Measurements from ENCODE around the gene STK11IP. TPM values are rescaled to one million over a fixed set of nuclear protein-coding genes. Genes with fewer than 3 reads are reported as not detected.

Gene STK11IP
- total RNA-seq, 2 donors from 2014 or later: 27.3 to 31.1 TPM

DNA sequence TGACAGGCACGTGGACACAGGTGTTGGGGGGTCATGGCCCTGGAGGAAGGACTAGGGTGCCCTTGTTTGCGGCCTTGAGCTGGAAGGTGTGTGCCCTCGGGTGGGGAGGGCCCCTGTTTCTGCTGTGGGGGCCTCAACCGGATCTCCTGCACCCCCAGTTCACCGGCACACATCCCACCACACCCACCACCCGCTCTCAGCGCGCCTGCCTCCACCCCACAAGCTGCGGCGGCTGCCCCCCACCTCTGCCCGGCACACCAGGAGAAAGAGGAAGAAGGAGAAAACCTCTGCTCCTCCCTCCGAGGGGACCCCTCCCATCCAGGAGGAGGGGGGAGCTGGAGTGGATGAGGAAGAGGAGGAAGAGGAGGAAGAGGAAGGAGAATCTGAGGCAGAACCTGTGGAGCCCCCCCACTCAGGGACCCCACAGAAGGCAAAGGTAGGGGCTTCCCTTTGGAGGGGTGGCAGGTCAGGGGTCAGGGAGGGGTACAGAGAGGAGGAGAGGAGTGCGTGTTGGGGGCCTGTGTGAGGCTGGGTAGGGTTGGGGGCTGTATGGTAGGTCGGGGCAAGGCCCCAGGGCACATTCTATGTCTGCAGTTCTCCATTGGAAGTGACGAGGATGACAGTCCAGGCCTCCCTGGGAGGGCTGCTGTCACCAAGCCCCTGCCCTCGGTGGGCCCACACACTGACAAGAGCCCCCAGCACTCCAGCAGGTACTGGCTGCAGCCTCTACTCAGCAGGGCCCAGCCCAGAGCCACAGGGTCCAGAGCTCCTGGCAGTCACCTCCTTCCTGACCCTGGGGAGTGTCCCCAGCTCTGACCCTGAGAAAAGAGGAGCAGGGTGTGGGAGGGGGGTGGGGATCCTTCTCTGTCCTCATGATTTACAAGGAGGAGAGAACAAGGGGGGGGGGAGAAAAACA lies 31.6 kb downstream of the STK11IP start:
- DNase-seq: no peak
- H3K27ac Mint-ChIP-seq: no peak overlapping the region
- H3K9me3 ChIP-seq (ENCODE audit: control insufficient read depth, low read length): no peaks in the 10 kb centered on the region
- no peak overlapping the region for H3K27ac ChIP-seq (ENCODE audit: low read depth, low read length)
- peaks cover 9% of the 10 kb centered on the region for H3K27me3 ChIP-seq (ENCODE audit: control insufficient read depth, insufficient read depth, low read length, poor library complexity, severe bottlenecking)
- H3K9ac ChIP-seq (ENCODE audit: extremely low read depth, low read length, poor library complexity, severe bottlenecking): no peak overlapping the region
- H3K4me1 ChIP-seq (ENCODE audit: control insufficient read depth, insufficient read depth, low read length): no peaks in the 10 kb centered on the region
- peaks cover 4% of the 10 kb centered on the region for H3K27me3 Mint-ChIP-seq (ENCODE audit: insufficient read depth)
- no peaks in the 10 kb centered on the region for H3K4me1 Mint-ChIP-seq
- no peaks in the 10 kb centered on the region for H3K9me3 Mint-ChIP-seq
- no peaks in the 10 kb centered on the region for H3K36me3 ChIP-seq (ENCODE audit: control insufficient read depth, insufficient read depth, low read length)
- WGBS, 2 experiments (ENCODE audit: insufficient coverage in 1 of 2, insufficient read length in 1 of 2): 87% methylated on average over 11 of the region's 16 CpGs; no CpG with 5 or more reads in 1 of the 2 experiments
- TF ChIP-seq, protein P1, sequence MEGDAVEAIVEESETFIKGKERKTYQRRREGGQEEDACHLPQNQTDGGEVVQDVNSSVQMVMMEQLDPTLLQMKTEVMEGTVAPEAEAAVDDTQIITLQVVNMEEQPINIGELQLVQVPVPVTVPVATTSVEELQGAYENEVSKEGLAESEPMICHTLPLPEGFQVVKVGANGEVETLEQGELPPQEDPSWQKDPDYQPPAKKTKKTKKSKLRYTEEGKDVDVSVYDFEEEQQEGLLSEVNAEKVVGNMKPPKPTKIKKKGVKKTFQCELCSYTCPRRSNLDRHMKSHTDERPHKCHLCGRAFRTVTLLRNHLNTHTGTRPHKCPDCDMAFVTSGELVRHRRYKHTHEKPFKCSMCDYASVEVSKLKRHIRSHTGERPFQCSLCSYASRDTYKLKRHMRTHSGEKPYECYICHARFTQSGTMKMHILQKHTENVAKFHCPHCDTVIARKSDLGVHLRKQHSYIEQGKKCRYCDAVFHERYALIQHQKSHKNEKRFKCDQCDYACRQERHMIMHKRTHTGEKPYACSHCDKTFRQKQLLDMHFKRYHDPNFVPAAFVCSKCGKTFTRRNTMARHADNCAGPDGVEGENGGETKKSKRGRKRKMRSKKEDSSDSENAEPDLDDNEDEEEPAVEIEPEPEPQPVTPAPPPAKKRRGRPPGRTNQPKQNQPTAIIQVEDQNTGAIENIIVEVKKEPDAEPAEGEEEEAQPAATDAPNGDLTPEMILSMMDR (conservative IDR thresholded peaks at IDR 0.05): no peak
- H3K4me3 ChIP-seq (ENCODE audit: low read length): no peak overlapping the region
- peak overlapping the region; percentile 73 for H3K4me3 Mint-ChIP-seq
- H3K36me3 Mint-ChIP-seq (ENCODE audit: low read depth): peaks cover 7% of the 10 kb centered on the region

DNA sequence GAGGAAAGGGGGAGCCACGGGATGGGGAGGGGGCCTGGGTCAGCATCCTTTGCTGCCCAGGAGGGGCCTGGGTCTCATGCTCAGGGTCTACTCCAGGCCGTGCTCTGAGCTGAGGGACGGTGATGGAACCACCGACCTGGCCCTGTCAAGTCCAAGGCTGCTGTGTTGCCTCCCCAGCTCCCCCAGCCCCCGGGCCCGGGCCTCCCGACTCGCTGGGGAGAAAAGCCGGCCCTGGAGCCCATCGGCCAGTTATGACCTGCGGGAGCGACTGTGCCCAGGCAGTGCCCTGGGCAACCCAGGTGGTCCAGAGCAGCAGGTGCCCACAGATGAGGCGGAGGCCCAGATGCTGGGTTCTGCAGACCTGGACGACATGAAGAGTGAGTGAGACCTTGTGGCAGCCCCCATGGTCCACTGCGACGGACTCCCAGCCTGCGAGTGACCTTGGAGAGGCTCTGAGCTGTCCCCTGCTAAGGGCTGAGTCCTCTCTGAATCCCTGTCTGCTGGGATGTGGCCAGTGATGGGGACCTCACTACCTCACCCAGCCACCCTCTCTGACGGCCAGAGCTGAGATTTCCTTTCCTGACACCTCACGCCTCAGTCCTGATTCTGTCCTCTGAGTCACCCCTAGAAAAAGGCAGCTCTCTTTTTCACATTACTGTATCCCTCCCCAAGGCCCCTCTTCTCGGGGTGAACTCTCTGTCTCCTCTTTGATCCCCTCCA lies 32.5 kb downstream of the STK11IP start:
- H3K4me3 ChIP-seq (ENCODE audit: low read length): no peak overlapping the region
- H3K9me3 ChIP-seq (ENCODE audit: control insufficient read depth, low read length): no peaks in the 10 kb centered on the region
- Mint-ChIP-seq H3K27ac (no peak overlapping the region), H3K9me3 (no peaks in the 10 kb centered on the region), H3K27me3 (ENCODE audit: insufficient read depth) (no peaks in the 10 kb centered on the region), H3K4me1 (no peaks in the 10 kb centered on the region), H3K4me3 (no peak overlapping the region), H3K36me3 (ENCODE audit: low read depth) (peaks cover 7% of the 10 kb centered on the region)
- H3K4me1 ChIP-seq (ENCODE audit: control insufficient read depth, insufficient read depth, low read length): no peaks in the 10 kb centered on the region
- no peaks in the 10 kb centered on the region for H3K36me3 ChIP-seq (ENCODE audit: control insufficient read depth, insufficient read depth, low read length)
- H3K27ac ChIP-seq (ENCODE audit: low read depth, low read length): no peak overlapping the region
- no peak for DNase-seq
- TF ChIP-seq, protein P1 (conservative IDR thresholded peaks at IDR 0.05): no peak
- 94 to 95% methylated on average over 12 to 20 of the region's 20 CpGs for WGBS, 2 experiments (ENCODE audit: insufficient coverage in 1 of 2, insufficient read length in 1 of 2)
- H3K9ac ChIP-seq (ENCODE audit: extremely low read depth, low read length, poor library complexity, severe bottlenecking): no peak overlapping the region
- H3K27me3 ChIP-seq (ENCODE audit: control insufficient read depth, insufficient read depth, low read length, poor library complexity, severe bottlenecking): peaks cover 9% of the 10 kb centered on the region

DNA sequence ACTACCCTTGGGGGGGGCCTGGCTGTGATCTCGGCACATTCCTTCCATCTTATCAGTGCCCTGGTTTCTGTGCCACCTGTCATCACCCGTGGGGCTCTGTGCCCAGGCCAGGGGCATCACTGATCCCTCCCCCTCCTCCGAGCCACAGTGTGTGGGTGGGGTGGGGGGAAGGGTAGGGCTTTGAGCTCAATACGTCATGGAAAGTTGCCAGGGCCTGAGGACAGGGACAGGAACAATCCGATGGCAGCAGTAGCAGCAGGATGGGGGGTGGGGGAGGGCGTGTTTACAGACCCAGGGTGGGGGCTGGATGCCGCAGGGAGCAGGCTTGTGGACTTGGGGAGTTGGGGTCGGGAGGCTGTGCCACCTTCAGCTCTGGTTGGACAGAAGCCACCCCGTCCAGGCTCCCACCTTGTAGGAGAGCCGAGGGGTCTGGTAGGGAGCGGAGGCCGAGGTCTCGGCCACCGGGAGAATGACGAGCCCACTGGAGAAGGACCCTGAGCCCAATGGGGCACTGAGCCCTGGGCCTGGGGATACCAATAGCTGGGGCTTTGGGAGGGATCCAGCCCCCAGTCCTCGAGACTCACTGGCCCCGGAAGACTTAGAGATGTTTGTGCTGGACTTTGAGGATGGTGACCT lies 33.2 kb downstream of the STK11IP start:
- Histone ChIP-seq H3K9me3 (ENCODE audit: control insufficient read depth, low read length) (no peaks in the 10 kb centered on the region), H3K4me3 (ENCODE audit: low read length) (no peak overlapping the region), H3K4me1 (ENCODE audit: control insufficient read depth, insufficient read depth, low read length) (no peaks in the 10 kb centered on the region), H3K27ac (ENCODE audit: low read depth, low read length) (no peak overlapping the region), H3K27me3 (ENCODE audit: control insufficient read depth, insufficient read depth, low read length, poor library complexity, severe bottlenecking) (peaks cover 9% of the 10 kb centered on the region), H3K36me3 (ENCODE audit: control insufficient read depth, insufficient read depth, low read length) (no peaks in the 10 kb centered on the region), H3K9ac (ENCODE audit: extremely low read depth, low read length, poor library complexity, severe bottlenecking) (no peak overlapping the region)
- TF ChIP-seq, protein P1 (conservative IDR thresholded peaks at IDR 0.05): no peak
- 90 to 92% methylated on average over 7 to 17 of the region's 17 CpGs for WGBS, 2 experiments (ENCODE audit: insufficient coverage in 1 of 2, insufficient read length in 1 of 2)
- H3K4me3 Mint-ChIP-seq: no peak overlapping the region
- H3K36me3 Mint-ChIP-seq (ENCODE audit: low read depth): peaks cover 7% of the 10 kb centered on the region
- no peak for DNase-seq
- H3K27ac Mint-ChIP-seq: no peak overlapping the region
- no peaks in the 10 kb centered on the region for H3K27me3 Mint-ChIP-seq (ENCODE audit: insufficient read depth)
- no peaks in the 10 kb centered on the region for H3K4me1 Mint-ChIP-seq
- no peaks in the 10 kb centered on the region for H3K9me3 Mint-ChIP-seq
